Spleen (tissue), 11 donors: ENCODE measurements around the gene NR2C2AP. TPM values are rescaled to one million over a fixed set of nuclear protein-coding genes. Genes with fewer than 3 reads are reported as not detected.

Experiments used
- DNase-seq: peaks from one replicate; pipeline ENCODE4 v3.0.0-alpha.2; 2020
- H3K27ac ChIP-seq, 8 donors: fragments of 200-600 bp; sonication (generic) in 7 of 8; 1 replicate in 4 of 8; 2 replicates in 4 of 8; pipeline versions ENCODE4 v1.5.0 to v1.8.0; 2016 to 2021; ENCODE audit warnings: inconsistent platforms in 4 of 8, mild to moderate bottlenecking in 4 of 8, moderate library complexity in 1 of 8
- H3K27me3 ChIP-seq, 7 donors: fragments of 200-600 bp; sonication (generic) in 6 of 7; replicated peaks in 1 of 7; 1 replicate in 4 of 7; 2 replicates in 3 of 7; pipeline versions ENCODE4 v1.5.0 to v1.8.0; 2016 to 2021; ENCODE audit warnings: inconsistent platforms in 3 of 7, mild to moderate bottlenecking in 1 of 7
- H3K36me3 ChIP-seq, 6 donors: fragments of 200-600 bp; sonication (generic) in 5 of 6; 1 replicate in 4 of 6; 2 replicates in 2 of 6; pipeline versions ENCODE4 v1.5.0 to v1.8.0; 2016 to 2021; ENCODE audit warnings: inconsistent platforms in 2 of 6
- H3K4me1 ChIP-seq, 6 donors: fragments of 200-600 bp; sonication (generic) in 5 of 6; 1 replicate in 3 of 6; 2 replicates in 3 of 6; pipeline versions ENCODE4 v1.5.0 to v1.8.0; 2016 to 2021; ENCODE audit warnings: inconsistent platforms in 3 of 6
- H3K4me3 ChIP-seq, 8 donors: fragments of 200-600 bp; sonication (generic) in 7 of 8; 1 replicate in 4 of 8; 2 replicates in 4 of 8; pipeline versions ENCODE4 v1.5.0 to v1.8.0; 2016 to 2021; ENCODE audit warnings: inconsistent platforms in 4 of 8, mild to moderate bottlenecking in 4 of 8, moderate library complexity in 2 of 8
- H3K9me3 ChIP-seq, 8 donors: fragments of 200-600 bp; sonication (generic) in 7 of 8; 1 replicate in 4 of 8; 2 replicates in 4 of 8; pipeline versions ENCODE4 v1.5.0 to v1.8.0; 2016 to 2021; ENCODE audit warnings: inconsistent platforms in 4 of 8
- POLR2A ChIP-seq, 3 donors: fragments of 450-650 bp; IDR thresholded peaks; one replicate each; pipeline ENCODE4 v1.5.1; 2017; ENCODE audit warnings: antibody characterized with exemption in 3 of 3, mild to moderate bottlenecking in 1 of 3
- POLR2AphosphoS5 ChIP-seq, 3 donors: sonication (generic); formaldehyde crosslinking; IDR thresholded peaks; one replicate each; pipeline ENCODE4 v1.5.1; 2017; ENCODE audit warnings: antibody characterized with exemption in 3 of 3
- WGBS, 5 donors: extraction: QIAGEN DNeasy Blood & Tissue Kit in 3 of 5; methylation state at CpG; one replicate each; pipeline versions ENCODE4 v1.1.5 to v1.1.7; 2013 to 2018; 5-methylcytosine and 5-hydroxymethylcytosine counted together
- intact Hi-C: fragments of 100-400 bp; cut with DNase I; formaldehyde crosslinking; loops from one replicate; pipeline ENCODE4 v1.15.0; 2023; ENCODE audit warnings: low total_unique reads
- polyA plus RNA-seq, 3 donors: library from polyadenylated mRNA; stranded (reverse); fragments of 200-250 nt; gene quantifications; one replicate each; pipeline ENCODE4 v1.2.1, GENCODE V29; 2013
- total RNA-seq, 7 donors: library from RNA; depleted of rRNA in 3 of 7; stranded (reverse); fragments of >200 nt in 3 of 7; fragmentation: NEBNext Ultra II Directional in 4 of 7; extraction: Animal tissue kit (Norgen Biotek cat#: 25700) in 4 of 7; gene quantifications; one replicate each; pipeline versions ENCODE4 v1.1.0 to v1.2.1, GENCODE V29; 2016 to 2021
- TF ChIP-seq, protein P1 (sequence below), 11 experiments: fragments of 200-600 bp in 7 of 11; fragments of 450-650 bp in 4 of 11; sonication (generic) in 4 of 11; IDR thresholded peaks in 8 of 11; conservative IDR thresholded peaks in 3 of 11; 1 replicate in 7 of 11; 2 replicates in 4 of 11; pipeline versions ENCODE4 v1.4.0 to v1.8.0; 2016 to 2021; ENCODE audit warnings: antibody characterized with exemption in 11 of 11, inconsistent platforms in 4 of 11, mild to moderate bottlenecking in 1 of 11
- donor health status: healthy with polysubstance abuse.
- donor health status: DM: no; HTN: no; CAD: no; lungs with moderate emphysema.
- donor health status: DM: no; HTN: no; CAD: no.
- donor health status: Bipolar disorder and iron deficiency.
- donor health status: healthy.
- donor health status: DM: no; HTN: no; CAD: no.
- donor health status: DM: yes; HTN: yes; CAD: no.

Gene NR2C2AP
- total and polyA plus RNA-seq, 10 donors: 9.9 to 27.9 (median 14.5) TPM

DNA sequence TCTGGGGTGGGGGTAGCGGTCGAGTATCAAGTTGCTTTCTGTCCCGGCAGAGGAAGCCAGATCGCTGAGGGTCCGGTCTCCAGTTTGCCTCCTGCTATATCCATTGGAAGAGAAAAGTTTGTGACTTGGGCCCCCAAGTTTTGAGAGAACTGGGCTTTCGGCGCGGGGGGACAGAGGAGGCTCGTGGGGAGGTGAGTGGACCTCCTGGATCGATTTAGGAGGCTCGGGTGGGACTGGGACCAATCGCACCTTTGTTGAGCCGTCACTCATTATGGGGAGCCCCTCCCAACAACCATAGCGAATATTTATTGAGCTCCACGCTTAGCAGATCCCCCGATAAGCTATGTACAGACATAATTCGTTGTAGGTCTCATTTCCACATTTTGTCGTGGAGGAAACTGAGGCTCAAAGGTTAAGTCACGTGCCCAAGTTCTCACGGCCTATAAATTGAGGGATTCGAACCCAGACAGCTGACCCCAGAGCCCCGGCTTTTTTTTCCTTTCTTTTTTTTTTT lies 10.2 kb downstream of the NR2C2AP start:
- Histone ChIP-seq H3K4me3 (peak overlapping the region; percentile 54 to 99 (median 92)), H3K4me1 (peaks cover 31 to 79% (median 62%) of the 10 kb centered on the region in 6 donors), H3K9me3 (no peaks in the 10 kb centered on the region), H3K36me3 (peaks cover 3 to 60% (median 16%) of the 10 kb centered on the region in 6 donors), H3K27me3 (no peaks in the 10 kb centered on the region), H3K27ac (peak overlapping the region; percentile 99 to 100 (median 100))
- TF ChIP-seq POLR2A (IDR thresholded peaks at IDR 0.05): no peak
- no peak for TF ChIP-seq POLR2AphosphoS5 (IDR thresholded peaks at IDR 0.05)
- TF ChIP-seq, protein P1, sequence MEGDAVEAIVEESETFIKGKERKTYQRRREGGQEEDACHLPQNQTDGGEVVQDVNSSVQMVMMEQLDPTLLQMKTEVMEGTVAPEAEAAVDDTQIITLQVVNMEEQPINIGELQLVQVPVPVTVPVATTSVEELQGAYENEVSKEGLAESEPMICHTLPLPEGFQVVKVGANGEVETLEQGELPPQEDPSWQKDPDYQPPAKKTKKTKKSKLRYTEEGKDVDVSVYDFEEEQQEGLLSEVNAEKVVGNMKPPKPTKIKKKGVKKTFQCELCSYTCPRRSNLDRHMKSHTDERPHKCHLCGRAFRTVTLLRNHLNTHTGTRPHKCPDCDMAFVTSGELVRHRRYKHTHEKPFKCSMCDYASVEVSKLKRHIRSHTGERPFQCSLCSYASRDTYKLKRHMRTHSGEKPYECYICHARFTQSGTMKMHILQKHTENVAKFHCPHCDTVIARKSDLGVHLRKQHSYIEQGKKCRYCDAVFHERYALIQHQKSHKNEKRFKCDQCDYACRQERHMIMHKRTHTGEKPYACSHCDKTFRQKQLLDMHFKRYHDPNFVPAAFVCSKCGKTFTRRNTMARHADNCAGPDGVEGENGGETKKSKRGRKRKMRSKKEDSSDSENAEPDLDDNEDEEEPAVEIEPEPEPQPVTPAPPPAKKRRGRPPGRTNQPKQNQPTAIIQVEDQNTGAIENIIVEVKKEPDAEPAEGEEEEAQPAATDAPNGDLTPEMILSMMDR (IDR thresholded peaks at IDR 0.05 in 8 of 11, conservative IDR thresholded peaks at IDR 0.05 in 3 of 11): no peak
- WGBS, 5 donors: 0 to 1% (median 1%) methylated on average over 22 of the region's 22 CpGs
- intact Hi-C loops: no loop called here
- DNase-seq: no peak

DNA sequence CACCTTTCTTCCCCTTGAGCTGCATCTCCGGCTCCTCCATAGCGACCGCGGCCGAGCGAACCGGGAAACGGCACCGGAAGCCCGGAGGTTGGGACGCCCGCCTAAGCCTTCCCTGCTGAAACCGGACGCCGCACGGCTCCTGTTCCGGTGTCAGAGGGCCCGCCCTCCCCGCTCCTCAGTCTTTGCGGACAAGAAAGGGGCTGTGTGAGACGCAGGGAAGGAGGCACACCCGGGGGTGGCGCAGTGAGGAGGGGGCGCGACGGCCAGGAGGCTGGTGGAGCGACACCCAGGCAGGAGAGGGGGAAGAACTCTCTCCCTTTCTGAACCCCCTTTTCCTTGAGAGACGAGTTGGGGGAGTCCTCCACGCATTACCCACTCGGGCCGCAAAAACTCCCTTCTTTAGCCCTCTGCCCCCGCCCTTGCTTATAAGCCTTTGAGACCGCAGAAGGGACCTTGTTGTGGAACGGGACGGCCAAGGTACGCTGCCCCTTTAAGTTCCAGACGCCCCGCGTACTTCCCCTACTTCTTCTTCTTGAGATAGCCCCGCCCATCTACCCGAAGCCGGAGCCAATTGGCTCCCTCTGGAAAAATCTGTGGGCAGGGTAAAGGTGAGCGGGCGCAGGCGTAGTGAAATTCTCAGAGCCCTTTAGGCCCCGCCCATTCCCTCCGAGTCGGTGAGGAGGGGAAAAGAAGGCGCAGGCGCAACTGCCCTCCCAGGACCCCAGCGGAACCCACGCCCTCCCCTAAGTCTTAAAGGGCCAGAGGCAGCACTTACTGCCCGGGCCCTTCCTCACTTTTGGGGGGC lies 10.9 kb downstream of the NR2C2AP start, which contains the start of the genes BORCS8 and RFXANK:
Gene BORCS8, minus strand, starts transcription at position 75 of the 805 bp plus-strand sequence. Its CDS starts 35 bp downstream, at position 40.
Gene RFXANK, plus strand, starts transcription at position 181 of the 805 bp plus-strand sequence. CDS start 1,689 bp downstream, outside the sequence.
- intact Hi-C loops: no loop called here
- Histone ChIP-seq H3K36me3 (peaks cover 2 to 54% (median 10%) of the 10 kb centered on the region in 6 donors), H3K4me1 (peaks cover 31 to 86% (median 66%) of the 10 kb centered on the region in 6 donors), H3K9me3 (no peaks in the 10 kb centered on the region), H3K27ac (peak within 1 kb of the TSS; percentile 99 to 100 (median 100)), H3K27me3 (no peaks in the 10 kb centered on the region), H3K4me3 (peak within 1 kb of the TSS; percentile 84 to 99 (median 96))
- peak; percentile 99 for DNase-seq
- whole genome bisulfite sequencing, 5 donors: 0 to 1% (median 0%) methylated on average over 42 to 53 of the region's 53 CpGs
- TF ChIP-seq POLR2A (IDR thresholded peaks at IDR 0.05) (peak; percentile 2 to 93 (median 75)), POLR2AphosphoS5 (IDR thresholded peaks at IDR 0.05) (peak; percentile 86 to 94 (median 88))
- TF ChIP-seq, protein P1 (IDR thresholded peaks at IDR 0.05 in 8 of 11, conservative IDR thresholded peaks at IDR 0.05 in 3 of 11): peak in 2 of 11 experiments; percentile 11 to 14

DNA sequence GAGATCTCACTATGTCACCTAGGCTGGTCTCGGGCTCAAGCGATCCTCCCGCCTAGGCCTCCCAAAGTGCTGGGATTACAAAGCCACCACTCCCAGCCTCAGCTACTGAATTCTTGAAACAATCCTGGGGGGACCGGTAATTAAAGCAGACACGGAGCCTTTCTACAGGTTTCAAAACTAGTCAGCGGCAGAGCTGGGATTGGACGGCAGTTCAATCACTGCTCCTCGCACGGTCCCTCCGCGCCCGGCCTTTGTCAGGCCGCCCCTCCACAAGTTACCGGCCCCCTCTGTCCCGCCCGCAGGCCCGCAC lies 11.5 kb downstream of the NR2C2AP start:
- Histone ChIP-seq H3K4me3 (peak overlapping the region; percentile 84 to 99 (median 96)), H3K4me1 (peaks cover 31 to 88% (median 68%) of the 10 kb centered on the region in 6 donors), H3K9me3 (peaks cover 0 to 3% (median under 1%) of the 10 kb centered on the region in 8 donors), H3K27me3 (no peaks in the 10 kb centered on the region), H3K27ac (peak overlapping the region; percentile 99 to 100 (median 100)), H3K36me3 (peaks cover 0 to 54% (median 6%) of the 10 kb centered on the region in 6 donors)
- WGBS, 5 donors: 0 to 1% (median 1%) methylated on average over 17 of the region's 17 CpGs
- no peak for TF ChIP-seq POLR2A (IDR thresholded peaks at IDR 0.05)
- TF ChIP-seq, protein P1 (IDR thresholded peaks at IDR 0.05 in 8 of 11, conservative IDR thresholded peaks at IDR 0.05 in 3 of 11): no peak
- TF ChIP-seq POLR2AphosphoS5 (IDR thresholded peaks at IDR 0.05): no peak
- DNase-seq: no peak
- intact Hi-C loops: no loop called here

DNA sequence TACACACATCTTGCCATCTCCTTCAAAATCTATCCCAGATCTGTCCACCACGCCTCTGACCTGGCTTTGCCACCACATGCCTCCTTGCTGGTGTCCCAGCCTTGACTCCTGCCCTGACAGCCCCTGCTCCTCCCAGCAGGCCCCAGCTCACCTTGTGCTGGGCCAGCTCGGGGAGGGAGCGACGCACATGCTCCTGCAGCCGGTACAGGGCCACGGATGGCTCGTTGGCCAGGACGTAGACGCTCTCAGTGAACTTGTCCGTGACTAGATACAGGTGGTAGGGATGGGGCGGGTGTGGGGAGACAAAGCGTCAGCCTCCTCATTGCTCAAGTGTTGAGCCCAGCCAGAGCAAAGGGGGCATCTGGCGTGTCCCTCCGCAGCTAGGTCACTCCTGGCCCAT lies 16.5 kb downstream of the NR2C2AP start:
- Histone ChIP-seq H3K4me3 (peak overlapping the region in 1 of 8 donors; percentile 44), H3K4me1 (peaks cover 18 to 94% (median 54%) of the 10 kb centered on the region in 6 donors), H3K9me3 (peaks cover 0 to 10% (median 4%) of the 10 kb centered on the region in 8 donors), H3K36me3 (peaks cover 0 to 72% (median 23%) of the 10 kb centered on the region in 6 donors), H3K27ac (peak overlapping the region in 7 of 8 donors; percentile 72 to 95 (median 91)), H3K27me3 (no peaks in the 10 kb centered on the region)
- no peak for DNase-seq
- WGBS, 5 donors: 93 to 98% (median 96%) methylated on average over 14 of the region's 14 CpGs
- TF ChIP-seq, protein P1 (IDR thresholded peaks at IDR 0.05 in 8 of 11, conservative IDR thresholded peaks at IDR 0.05 in 3 of 11): no peak
- TF ChIP-seq POLR2A (IDR thresholded peaks at IDR 0.05) (no peak), POLR2AphosphoS5 (IDR thresholded peaks at IDR 0.05) (peak in 1 of 3 donors; percentile 32)
- intact Hi-C loops: no loop called here
